Germinal center (tissue), 1 donor: ENCODE results near the gene SPAG4.

Experiments used
- DNase-seq: peaks from one replicate; pipeline ENCODE4 v3.0.0; 2012; ENCODE audit warnings: mixed read lengths, low spot score

The SPAG4 gene

DNA sequence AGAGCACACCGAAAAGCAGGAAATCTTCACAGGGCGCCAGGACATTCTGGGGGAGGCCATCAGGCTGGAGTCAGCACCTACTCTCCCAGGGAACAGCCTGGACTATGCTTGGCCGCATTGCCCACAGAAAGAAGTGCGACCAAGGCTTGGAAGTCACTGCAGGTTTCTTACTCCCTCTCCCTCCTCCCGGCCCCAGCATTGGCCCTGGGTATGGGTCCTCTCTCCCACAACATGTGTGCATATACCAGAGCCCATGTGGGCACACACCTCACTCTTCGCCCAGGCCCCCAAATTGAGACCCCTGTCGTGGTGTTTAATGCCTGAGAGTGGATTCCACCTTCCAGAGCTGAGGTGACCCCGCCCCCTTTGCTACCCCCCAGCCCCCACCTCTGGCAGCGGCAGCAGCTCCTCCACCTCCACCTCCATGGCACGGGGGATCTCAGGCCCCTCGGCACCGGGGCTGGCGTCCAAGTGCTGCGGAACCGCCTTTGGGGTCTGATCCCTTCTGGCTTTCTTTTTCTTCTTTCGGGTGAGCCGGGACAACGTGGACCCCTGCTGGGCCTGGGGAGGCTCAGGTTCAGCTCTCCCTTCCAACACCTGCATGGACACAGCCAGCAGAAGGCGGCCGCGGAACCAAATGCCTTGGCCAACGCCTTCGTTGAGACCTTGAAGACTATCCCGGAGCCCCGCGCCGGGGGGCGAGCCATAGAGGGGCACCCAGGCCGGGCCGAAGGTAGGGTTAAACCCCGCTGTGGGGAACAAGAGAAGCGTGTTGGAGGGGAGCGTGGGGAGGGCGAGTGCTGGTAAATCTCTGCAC lies 15.2 kb upstream of the SPAG4 start:
- no peak for DNase-seq

DNA sequence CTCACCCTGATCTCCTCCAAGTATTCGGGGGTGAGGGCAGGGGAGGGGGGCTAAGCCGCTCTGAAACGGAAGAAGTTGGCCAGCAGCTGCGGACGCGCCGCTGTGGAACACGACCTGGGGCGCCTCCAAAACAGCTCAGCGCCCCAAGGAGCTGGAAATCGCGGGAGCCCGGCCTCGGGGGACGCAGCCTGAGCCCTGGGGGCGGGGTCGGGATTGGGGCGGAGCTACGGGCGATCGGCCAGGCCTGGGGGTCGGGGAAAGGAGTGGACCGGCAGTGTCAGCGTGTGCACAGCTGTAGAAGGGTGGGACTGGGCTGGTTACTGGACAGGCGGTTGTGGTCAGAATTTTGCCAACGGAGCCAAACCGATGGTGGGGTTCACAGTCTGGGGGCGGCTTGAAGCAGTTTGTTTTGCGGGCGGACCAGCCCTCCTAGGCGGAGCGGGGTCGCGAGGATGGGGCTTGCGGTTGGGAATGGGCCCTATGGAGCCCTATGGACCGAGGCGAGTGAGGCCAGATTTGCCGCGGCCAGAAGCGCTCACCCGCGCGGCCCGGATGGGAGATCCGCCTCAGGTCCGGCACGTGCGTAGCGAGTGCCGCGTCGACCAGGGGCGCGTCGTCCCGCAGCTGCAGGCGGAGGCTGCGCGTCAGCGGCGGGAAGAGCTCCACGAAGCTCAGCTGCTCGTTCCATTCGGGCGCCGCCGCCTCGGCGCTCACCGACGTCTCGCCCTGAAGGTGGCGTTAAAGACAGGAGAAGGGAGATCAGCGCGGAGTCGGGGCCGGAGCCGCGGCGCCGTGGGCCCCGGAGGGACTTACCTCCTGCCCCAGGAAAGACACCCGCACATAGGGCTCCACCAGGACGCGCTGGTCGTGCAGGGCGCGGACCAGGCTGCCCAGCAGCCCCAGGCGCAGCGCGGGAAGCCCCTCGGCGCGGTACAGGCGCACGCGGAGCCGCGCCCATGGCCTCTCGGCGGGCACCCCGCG lies 14.3 kb upstream of the SPAG4 start:
- peak; percentile 70 for DNase-seq

DNA sequence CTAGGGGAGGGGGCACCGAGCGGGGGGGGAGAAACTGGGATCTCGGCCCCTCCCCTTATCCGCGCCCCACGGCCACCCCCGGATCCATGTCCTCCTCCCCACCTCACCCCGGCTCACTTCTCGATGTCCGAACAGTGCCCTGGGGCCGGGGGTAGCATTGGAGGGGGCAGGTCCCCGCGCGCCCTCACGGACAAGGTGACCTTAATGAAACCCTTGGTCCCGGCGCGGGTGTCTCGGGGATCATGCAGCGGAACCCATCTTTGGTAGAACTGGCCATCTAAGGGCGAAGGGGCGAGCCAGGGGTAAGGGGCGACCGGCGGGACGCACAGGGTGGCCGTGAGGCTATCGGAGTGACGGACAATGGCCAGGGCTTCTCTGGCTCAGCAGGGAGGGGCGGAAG lies 13.6 kb upstream of the SPAG4 start:
- DNase-seq, result no peak

DNA sequence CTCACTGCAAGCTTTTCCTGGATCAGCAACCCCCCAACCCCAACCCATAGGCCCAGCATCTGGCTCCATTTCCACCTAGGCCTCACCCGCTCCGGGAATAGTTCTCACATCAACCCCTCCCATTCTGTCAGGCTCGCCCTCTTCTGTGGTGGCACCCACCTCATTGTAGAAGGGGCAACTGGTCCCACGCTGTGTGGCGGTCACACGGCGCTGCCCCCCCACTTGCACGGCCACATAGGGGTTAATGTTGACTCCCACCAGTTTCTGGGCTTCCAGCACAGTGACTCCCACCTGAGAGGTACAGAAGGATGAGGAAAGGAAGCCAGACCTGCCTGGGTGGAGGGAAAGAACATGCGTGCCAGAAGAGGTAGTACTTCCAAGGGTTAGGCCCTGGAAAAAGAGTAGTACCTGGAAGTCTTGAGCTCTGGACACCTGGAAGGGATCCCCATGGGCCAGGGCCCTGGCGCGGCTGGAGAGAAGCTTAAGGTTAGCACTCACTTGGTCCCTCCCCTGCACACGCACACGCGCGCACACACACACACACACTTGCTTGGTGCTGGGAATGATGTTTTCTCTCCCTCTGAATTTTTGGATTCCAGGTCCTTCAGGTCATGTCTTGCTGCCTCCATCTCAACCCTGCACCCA lies 12.7 kb upstream of the SPAG4 start:
- DNase-seq, result no peak

DNA sequence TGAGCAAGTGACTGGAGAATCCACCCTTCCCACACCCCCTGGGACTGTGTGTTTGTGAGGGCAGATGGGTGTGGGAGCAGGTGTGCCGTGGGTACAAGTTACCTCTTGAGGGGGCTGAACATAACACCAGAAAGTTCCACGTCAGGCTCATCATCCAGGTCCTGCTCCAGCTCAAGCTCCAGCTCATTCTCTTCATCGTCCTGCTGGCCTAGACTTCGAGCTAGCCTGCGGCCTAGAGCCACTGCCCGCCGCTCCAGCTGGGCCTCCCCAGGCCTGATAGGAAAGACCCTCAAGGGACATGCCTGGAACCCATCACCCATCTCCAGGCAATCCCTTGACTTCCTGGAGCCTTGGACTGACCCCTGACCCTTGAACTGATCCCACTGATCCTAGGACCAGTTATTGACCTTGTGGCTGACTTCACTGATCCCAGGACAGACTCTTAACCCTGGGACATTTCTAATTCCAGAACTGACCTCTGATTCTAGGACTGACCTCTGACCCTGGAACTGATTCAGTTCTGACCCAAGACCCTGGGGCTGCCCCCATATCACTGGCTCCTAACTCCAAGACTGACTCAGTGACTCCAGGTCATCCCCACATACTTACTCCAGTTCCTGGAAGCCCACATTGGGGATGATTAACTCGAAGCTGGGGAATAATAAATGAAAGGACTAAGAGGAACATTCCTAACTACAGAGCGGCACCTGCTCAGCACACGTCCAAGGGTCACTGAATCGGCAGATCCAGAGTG lies 11.8 kb upstream of the SPAG4 start:
- no peak for DNase-seq

DNA sequence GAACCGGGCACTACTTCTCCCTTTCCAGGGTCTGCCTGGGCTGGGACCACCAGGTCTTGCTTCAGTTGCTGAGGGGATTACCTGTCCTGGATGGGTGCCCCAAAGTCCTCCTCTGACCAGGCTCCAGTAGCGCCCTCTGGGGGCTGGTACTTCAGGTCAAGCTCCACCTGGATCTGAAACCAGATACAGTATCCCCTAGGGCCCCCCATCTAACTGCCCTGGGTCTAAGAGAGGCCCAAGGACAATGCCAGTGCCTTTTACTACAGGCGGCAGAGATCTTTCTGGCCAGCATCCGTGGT lies 11.2 kb upstream of the SPAG4 start:
- DNase-seq, result peak; percentile 35

DNA sequence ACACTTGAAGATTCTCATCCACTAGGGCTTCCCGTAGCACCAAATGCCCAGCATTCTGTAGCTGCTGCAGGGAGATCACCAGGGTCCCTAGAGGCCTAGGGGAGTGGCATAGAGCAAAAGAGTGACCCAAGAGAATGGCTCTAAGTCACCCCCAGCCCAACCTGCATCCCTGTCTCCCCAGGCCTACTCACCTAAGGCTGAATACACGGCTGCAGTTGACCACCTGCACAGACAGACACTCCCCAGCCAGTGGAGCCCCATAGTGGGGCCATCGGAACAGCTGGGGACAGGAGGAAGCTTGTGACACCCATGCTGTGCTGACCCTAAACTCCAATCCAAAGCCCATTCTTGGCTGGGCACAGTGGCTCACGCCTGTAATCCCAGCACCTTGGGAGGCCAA lies 9.5 kb upstream of the SPAG4 start:
- DNase-seq, result no peak

DNA sequence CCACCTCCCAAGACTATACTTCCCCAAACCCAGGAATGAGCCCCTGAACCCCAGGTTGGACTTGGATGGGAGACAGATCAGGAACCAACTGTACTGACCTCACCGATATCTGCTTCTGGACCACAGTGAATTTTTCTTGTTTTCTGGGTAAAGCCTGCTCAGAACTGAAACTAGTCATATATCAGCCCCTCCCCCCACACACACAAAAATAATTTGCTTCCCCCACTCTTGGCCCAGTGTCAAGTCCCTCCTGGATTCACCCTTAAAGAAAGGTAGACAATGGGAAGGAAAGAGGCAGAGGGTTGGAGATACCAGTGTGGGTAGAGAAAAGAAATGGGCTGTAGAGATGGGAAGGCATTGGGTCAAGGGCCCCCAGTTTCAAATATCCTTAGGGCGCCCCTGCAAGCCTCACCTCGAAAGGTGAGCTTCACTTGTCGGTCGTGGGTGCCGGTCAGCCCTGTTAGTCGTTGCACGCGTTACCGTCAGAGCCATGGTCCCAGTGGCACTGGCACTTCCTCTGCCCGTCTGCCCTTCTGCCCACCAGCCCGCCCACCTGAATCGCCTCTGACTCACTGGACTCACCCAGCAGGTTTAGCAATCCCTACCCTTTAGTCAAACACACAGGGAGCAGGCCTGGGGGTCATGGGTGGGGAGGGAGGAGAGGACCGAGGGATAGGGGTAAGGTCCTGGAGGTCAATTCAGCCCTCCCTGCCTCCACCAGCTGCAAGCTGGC lies 8.5 kb upstream of the SPAG4 start:
- no peak for DNase-seq

DNA sequence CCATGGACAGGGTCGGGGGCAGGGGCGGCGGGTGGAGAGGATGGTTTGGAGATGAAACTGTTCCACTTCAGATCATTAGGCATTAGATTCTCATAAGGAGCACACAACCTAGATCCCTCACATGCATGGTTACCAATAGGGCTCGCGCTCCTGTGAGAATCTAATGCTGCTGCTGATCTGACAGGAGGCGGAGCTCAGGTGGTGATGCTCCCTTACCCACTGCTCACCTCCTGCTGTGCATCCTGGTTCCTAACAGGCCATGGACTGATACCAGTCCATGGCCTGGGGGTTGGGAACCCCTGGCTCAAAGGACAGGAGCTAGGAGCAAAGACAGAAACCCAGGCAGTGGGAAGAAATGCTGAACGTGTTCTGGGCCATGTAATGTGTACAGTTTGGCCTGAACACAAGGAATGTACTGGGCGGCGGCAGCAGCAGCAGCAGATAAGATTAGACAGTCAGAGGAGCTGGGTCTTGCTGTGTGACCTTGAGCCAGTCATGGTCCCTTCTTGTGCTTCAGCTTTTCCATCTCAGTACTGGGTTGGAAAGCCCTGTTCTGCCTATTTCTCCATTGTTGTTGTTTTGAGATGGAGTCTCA lies 4.7 kb upstream of the SPAG4 start:
- DNase-seq, result no peak

DNA sequence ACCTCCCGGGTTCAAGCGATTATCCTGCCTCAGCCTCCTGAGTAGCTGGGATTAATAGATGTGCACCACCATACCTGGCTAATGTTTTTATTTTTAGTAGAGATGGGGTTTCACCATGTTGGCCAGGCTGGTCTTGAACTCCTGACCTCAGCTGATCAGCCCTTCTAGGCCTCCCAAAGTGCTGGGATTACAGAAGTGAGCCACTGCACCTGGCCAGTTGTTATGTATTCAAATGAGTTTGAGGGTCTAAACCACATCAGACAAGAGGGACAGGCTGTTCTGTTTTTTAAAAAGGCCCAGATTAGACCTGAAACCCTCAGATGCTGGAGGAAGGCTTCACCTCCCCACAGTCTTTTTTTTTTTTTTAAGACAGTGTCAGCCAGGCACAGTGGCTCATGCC lies 4.1 kb upstream of the SPAG4 start:
- peak; percentile 42 for DNase-seq

DNA sequence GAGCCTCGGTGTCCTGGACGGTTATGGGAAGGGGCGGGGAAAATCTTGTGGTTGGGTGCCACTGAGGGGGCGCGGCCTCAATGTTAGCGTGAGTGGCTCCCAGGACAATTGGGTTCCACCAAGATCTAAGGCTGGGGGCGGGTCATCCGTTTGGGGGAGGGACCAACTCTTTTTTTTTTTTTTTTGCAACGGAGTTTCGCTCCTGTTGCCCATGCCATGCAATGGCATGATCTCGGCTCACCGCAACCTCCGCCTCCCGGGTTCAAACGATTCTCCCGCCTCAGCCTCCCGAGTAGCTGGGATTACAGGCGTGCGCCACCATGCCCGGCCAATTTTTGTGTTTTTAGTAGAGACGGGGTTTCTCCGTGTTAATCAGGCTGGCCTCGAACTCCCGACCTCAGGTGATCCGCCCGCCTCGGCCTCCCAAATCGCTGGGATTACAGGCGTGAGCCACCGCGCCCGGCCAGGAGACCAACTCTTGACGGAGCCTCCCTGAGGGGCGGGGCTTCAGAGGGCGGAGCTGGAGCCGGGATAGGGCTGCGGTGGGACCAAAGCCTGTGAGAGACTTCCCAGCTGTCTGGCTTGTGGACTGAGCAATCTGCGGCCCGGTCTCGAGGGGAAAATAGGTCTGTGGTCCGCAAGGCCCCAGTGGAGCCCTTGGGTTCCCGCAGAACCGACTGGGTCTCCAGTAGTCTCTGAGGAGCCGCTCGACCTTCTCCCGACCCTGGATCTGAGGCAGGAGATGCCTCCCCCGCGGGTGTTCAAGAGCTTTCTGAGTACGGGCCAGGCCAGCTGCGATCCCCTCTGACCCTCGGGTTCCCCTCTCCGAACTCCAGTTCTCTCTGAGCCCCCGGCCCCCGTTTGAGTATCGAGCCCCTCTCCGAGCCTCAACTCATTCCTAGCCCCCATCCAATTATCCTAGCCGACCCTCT lies 1.1 kb downstream of the SPAG4 start:
- peak; percentile 51 for DNase-seq

DNA sequence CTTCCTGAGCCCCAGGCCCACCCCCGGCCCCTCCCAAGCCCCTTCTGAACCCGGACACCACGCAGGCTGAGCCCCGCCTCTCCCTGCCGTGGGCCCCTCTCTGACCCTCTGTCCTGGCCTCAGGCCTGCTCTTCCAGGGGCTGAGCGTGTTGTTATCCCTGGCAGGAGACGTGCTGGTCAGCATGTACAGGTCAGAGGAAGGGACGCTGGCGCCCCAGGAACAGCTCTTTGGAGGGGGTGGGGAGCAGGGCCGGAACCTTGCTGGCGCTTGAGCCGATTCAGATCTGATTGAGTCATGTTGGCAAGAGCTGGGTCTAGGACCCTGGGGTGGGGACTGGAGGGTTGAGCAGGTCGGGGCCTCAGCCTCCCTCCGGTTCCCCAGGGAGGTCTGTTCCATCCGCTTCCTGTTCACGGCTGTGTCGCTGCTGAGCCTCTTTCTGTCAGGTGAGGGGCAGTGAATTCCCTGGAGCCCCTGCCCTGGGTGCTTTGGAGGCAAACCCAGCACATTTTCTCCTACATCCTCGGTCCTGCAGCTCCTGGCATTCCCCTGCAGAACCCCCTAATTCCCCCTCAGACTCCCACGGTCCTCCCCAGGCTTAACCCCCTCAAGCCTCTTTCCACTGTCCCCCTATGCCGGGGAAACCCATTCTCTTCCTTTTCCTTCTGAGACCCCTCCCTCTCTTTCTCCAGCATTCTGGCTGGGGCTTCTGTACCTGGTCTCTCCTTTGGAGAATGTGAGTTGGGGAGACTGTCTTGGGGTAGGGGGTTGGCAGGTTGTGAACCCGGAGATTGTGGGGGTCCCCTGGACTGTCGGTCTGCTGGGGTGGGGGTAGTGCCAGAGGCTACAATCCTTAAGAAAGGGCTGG lies 2.0 kb downstream of the SPAG4 start:
- DNase-seq, result peak; percentile 77

DNA sequence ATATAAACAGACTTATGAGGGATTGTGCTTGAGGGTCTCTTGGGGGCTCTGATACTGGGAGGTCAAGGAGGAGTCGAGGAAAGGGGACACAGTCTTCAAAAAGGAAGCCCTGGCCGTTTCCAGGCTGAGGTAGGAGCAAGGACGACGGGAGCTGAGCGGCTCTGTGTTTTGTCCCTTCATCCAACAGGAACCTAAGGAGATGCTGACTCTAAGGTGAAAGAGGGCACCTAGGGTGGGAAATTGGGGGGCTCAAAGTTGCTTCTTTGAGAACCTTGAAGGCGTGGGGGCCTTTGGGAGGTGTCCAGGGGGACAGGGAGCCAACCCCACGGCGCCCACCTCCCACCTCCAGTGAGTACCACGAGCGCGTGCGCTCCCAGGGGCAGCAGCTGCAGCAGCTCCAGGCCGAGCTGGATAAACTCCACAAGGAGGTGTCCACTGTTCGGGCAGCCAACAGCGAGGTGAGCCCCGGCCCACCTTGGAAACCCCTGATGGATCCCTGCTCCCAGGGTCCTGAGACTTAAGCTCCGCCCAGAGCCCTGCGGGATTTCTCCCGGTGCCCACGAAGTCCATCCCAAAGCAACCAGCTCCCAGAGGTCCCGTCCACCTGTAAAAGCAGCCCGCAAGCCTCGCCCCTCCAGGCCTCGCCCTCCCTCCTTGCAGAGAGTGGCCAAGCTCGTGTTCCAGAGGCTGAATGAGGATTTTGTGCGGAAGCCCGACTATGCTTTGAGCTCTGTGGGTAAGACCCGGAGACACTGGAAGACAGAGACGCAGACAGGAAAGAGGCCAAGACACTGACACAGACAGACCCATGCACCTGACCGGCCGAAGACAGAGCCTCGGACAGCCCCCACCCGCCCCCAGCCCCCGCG lies 2.9 kb downstream of the SPAG4 start:
- peak; percentile 23 for DNase-seq

DNA sequence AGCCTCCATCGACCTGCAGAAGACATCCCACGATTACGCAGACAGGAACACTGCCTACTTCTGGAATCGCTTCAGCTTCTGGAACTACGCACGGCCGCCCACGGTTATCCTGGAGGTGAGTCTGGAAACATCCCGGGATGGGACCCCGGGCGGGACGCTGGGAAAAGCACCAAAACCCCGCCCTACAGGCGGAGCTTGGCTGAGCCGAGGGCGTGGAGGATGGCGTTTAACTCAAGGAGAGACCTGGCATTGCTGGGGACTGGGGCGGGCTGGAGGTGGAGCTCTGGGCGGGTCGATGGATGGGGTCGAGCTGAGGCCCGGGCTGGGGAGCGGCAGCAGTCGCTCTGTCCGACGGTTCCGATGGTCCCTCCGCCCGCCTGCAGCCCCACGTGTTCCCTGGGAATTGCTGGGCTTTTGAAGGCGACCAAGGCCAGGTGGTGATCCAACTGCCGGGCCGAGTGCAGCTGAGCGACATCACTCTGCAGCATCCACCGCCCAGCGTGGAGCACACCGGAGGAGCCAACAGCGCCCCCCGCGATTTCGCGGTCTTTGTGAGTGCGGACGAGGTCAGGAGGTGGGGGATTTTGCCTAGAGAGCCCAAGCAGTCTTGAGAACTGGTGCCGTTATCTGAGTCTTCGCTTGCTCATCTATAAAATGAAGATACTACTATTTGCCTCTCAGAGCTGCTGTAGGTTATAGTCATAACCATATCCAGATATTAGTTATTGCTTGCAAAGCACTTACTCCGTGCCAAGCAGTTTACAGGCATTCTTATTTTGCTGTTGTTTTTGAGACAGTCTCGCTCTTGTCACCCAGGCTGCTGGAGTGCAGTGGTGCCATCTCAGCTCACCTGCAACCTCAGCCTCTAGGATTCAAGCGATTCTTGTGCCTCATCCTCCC lies 3.8 kb downstream of the SPAG4 start:
- DNase-seq, result peak; percentile 70

DNA sequence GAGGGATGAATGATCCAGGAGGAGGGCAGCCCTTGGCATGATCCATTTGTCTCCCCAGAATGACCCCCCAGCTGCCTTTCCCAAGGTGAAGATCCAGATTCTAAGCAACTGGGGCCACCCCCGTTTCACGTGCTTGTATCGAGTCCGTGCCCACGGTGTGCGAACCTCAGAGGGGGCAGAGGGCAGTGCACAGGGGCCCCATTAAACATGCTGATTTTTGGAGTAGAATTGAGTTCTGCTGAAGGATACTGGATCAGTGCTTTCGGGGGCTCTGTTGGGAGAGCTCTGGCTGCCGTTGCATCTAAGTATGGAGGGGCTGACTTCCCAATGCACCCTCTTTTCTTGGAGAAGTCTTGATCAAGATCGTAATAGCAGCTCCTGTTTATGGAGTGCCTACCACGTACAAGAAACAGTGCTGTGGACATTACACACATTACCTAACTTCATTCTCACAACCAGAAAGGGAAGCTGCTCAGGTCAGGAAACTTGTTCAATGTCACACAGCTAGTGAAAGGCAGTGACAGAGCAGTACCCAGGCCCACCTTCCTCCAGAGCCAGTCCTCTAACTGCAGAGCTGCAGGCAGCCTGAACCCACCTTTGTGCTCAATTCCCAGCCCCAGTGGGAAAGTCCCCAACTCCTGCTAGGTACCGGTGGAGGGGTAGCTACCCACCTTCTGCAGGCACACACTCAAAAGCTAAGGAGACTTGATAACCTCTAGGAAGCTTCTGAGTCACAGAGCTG lies 5.4 kb downstream of the SPAG4 start:
- no peak for DNase-seq

DNA sequence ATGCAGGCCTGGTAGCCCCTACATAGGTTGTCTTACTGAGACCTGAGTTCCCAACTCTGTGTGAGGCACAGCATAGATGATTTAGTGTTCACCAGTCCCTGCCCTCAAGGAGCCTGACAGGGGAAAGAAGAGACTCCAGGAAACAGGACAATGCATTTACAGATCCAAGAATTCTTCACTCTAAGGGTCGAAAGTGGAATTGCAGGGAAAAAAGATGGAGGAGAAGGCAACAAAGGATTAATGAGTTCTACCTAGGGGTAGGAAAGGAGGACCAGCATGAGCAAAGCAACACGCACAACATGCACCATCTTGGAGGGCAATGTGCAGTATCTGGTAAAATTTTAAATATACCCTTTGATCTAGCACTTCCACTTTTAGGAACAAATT lies 5.9 kb downstream of the SPAG4 start:
- DNase-seq, result no peak
